Measurements from ENCODE around the gene LRRC32. TPM values are rescaled to one million over a fixed set of nuclear protein-coding genes. Genes with fewer than 3 reads are reported as not detected.

Gene LRRC32
- total RNA-seq, 1 experiment from 2014 or later = not detected

GRCh38 chr11:76714493-76714892, 43.9 kb upstream of the LRRC32 start:
- Histone ChIP-seq H3F3A (ENCODE audit: low read length, unreplicated experiment) (no peaks in the 10 kb centered on the region), H2AFZ (ENCODE audit: low read length) (no peak overlapping the region), H3K4me1 (ENCODE audit: insufficient read depth, low read length) (no peaks in the 10 kb centered on the region), H3K27ac (ENCODE audit: low read length) (no peak overlapping the region), H3K27me3 (ENCODE audit: low read length) (no peaks in the 10 kb centered on the region; the same call in 1 of the 2 replicates), H3K4me2 (ENCODE audit: low read length) (no peak overlapping the region), H3K9ac (ENCODE audit: low read length) (no peak overlapping the region), H3K4me3 (ENCODE audit: low read length) (no peak overlapping the region), H3K9me2 (replicated peaks; ENCODE audit: low read length) (no peaks in the 10 kb centered on the region), H3K36me3 (ENCODE audit: low read depth, low read length) (no peaks in the 10 kb centered on the region), H3K79me2 (ENCODE audit: low read length) (no peaks in the 10 kb centered on the region), H4K20me1 (ENCODE audit: low read length) (no peaks in the 10 kb centered on the region), H3K9me3 (ENCODE audit: low read length) (no peaks in the 10 kb centered on the region)
- intact Hi-C loops (cut with micrococcal nuclease) = no loop called here
- ChIA-PET POLR2A (ENCODE audit: unreplicated experiment) (no interaction called here), CTCF (no interaction called here)
- no peak for ATAC-seq
- DNase-seq = no peak
- BruUV-seq (replicated peaks) = no TSS peak
- no peak for TF ChIP-seq EZH2phosphoT487 (IDR thresholded peaks at IDR 0.05; ENCODE audit: borderline replicate concordance, low read length)
- peak; percentile 32; the same call in 1 of the 2 replicates for TF ChIP-seq CTCF (conservative IDR thresholded peaks at IDR 0.05; ENCODE audit: low read depth, low read length)

GRCh38 chr11:76713499-76713898, 43.0 kb upstream of the LRRC32 start:
- H3K9me2 ChIP-seq (replicated peaks; ENCODE audit: low read length) = no peaks in the 10 kb centered on the region
- no peak for TF ChIP-seq EZH2 (IDR thresholded peaks at IDR 0.05; ENCODE audit: low read length, unreplicated experiment)
- TF ChIP-seq EZH2phosphoT487 (IDR thresholded peaks at IDR 0.05; ENCODE audit: borderline replicate concordance, low read length) = no peak
- TF ChIP-seq CTCF (conservative IDR thresholded peaks at IDR 0.05; ENCODE audit: low read depth, low read length) = no peak
- H3K4me3 ChIP-seq (ENCODE audit: low read length) = no peak overlapping the region
- ATAC-seq (no peak), DNase-seq (no peak)
- CTCF ChIA-PET = no interaction called here
- intact Hi-C loops (cut with micrococcal nuclease) = no loop called here
- no peaks in the 10 kb centered on the region for H3F3A ChIP-seq (ENCODE audit: low read length, unreplicated experiment)
- no peaks in the 10 kb centered on the region for H3K4me1 ChIP-seq (ENCODE audit: insufficient read depth, low read length)
- H3K9me3 ChIP-seq (ENCODE audit: low read length) = no peaks in the 10 kb centered on the region
- H3K36me3 ChIP-seq (ENCODE audit: low read depth, low read length) = no peaks in the 10 kb centered on the region
- no peaks in the 10 kb centered on the region for H4K20me1 ChIP-seq (ENCODE audit: low read length)
- no peak overlapping the region for H3K4me2 ChIP-seq (ENCODE audit: low read length)
- BruUV-seq (replicated peaks) = no TSS peak
- H3K9ac ChIP-seq (ENCODE audit: low read length) = no peak overlapping the region
- no peaks in the 10 kb centered on the region for H3K79me2 ChIP-seq (ENCODE audit: low read length)
- no peak overlapping the region for H3K27ac ChIP-seq (ENCODE audit: low read length)
- no peaks in the 10 kb centered on the region; the same call in 1 of the 2 replicates for H3K27me3 ChIP-seq (ENCODE audit: low read length)
- no peak overlapping the region for H2AFZ ChIP-seq (ENCODE audit: low read length)
- POLR2A ChIA-PET (ENCODE audit: unreplicated experiment) = no interaction called here

- ChIA-PET CTCF (no interaction called here), POLR2A (ENCODE audit: unreplicated experiment) (no interaction called here)
- Histone ChIP-seq H2AFZ (ENCODE audit: low read length) (no peak overlapping the region), H3F3A (ENCODE audit: low read length, unreplicated experiment) (no peaks in the 10 kb centered on the region), H3K27me3 (ENCODE audit: low read length) (no peaks in the 10 kb centered on the region; the same call in 1 of the 2 replicates), H3K27ac (ENCODE audit: low read length) (no peak overlapping the region), H3K9ac (ENCODE audit: low read length) (no peak overlapping the region), H3K4me3 (ENCODE audit: low read length) (no peak overlapping the region), H3K79me2 (ENCODE audit: low read length) (no peaks in the 10 kb centered on the region), H3K9me2 (replicated peaks; ENCODE audit: low read length) (no peaks in the 10 kb centered on the region), H3K4me1 (ENCODE audit: insufficient read depth, low read length) (no peaks in the 10 kb centered on the region), H3K9me3 (ENCODE audit: low read length) (no peaks in the 10 kb centered on the region), H4K20me1 (ENCODE audit: low read length) (no peaks in the 10 kb centered on the region), H3K4me2 (ENCODE audit: low read length) (no peak overlapping the region), H3K36me3 (ENCODE audit: low read depth, low read length) (no peaks in the 10 kb centered on the region)
- ATAC-seq = no peak
- no TSS peak for BruUV-seq (replicated peaks)
- intact Hi-C loops (cut with micrococcal nuclease) = no loop called here
- TF ChIP-seq EZH2 (IDR thresholded peaks at IDR 0.05; ENCODE audit: low read length, unreplicated experiment) = no peak
- TF ChIP-seq EZH2phosphoT487 (IDR thresholded peaks at IDR 0.05; ENCODE audit: borderline replicate concordance, low read length) = no peak
- TF ChIP-seq CTCF (conservative IDR thresholded peaks at IDR 0.05; ENCODE audit: low read depth, low read length) = no peak
- DNase-seq = no peak
These were observed 41.6 kb upstream of the LRRC32 start for GRCh38 chr11:76712125-76712524.

Data from PC-3 (cell line).